ENCODE results near the gene SUSD2. TPM values are rescaled to one million over a fixed set of nuclear protein-coding genes. Genes with fewer than 3 reads are reported as not detected.

Gene SUSD2
- total and polyA plus RNA-seq, 8 donors, result 0.35 to 7.2 (median 2.5) TPM

GRCh38 chr22:24149198-24149590, 32.1 kb upstream of the SUSD2 start:
- no peak for TF ChIP-seq CTCF (IDR thresholded peaks at IDR 0.05)
- Histone ChIP-seq H3K27me3 (no peaks in the 10 kb centered on the region), H3K4me3 (no peak overlapping the region), H3K4me1 (peaks cover 24 to 36% (median 36%) of the 10 kb centered on the region in 3 donors), H3K27ac (no peak overlapping the region), H3K9me3 (no peaks in the 10 kb centered on the region), H3K36me3 (no peaks in the 10 kb centered on the region)
- no peak for DNase-seq
- FAIRE-seq, result no peak
- intact Hi-C loops (cut with DNase I), result no loop called here
- 95 to 99% methylated on average over 4 of the region's 4 CpGs for WGBS, 2 donors
- ATAC-seq, result no peak

- Histone ChIP-seq H3K9me3 (no peaks in the 10 kb centered on the region), H3K27me3 (no peaks in the 10 kb centered on the region), H3K4me3 (no peak overlapping the region), H3K36me3 (no peaks in the 10 kb centered on the region), H3K4me1 (peaks cover 0 to 5% (median 5%) of the 10 kb centered on the region in 3 donors), H3K27ac (no peak overlapping the region)
- DNase-seq (no peak), FAIRE-seq (no peak), ATAC-seq (no peak)
- intact Hi-C loops (cut with DNase I), result no loop called here
- TF ChIP-seq CTCF (IDR thresholded peaks at IDR 0.05), result no peak
- 79 to 86% methylated on average over 3 of the region's 3 CpGs for WGBS, 2 donors
These were observed 27.9 kb upstream of the SUSD2 start for GRCh38 chr22:24153353-24153752.

- ATAC-seq, result no peak
- H3K9me3 ChIP-seq, result no peaks in the 10 kb centered on the region
- no peak for FAIRE-seq
- TF ChIP-seq CTCF (IDR thresholded peaks at IDR 0.05), result no peak
- no peaks in the 10 kb centered on the region for H3K36me3 ChIP-seq
- no peak for DNase-seq
- 85 to 91% methylated on average over 7 of the region's 7 CpGs for WGBS, 2 donors
- no peaks in the 10 kb centered on the region for H3K27me3 ChIP-seq
- peaks cover 0 to 5% (median 5%) of the 10 kb centered on the region in 3 donors for H3K4me1 ChIP-seq
- no peak overlapping the region for H3K4me3 ChIP-seq
- intact Hi-C loops (cut with DNase I), result no loop called here
- no peak overlapping the region for H3K27ac ChIP-seq
These were observed 27.3 kb upstream of the SUSD2 start for GRCh38 chr22:24153959-24154358.

- intact Hi-C loops (cut with DNase I), result no loop called here
- Histone ChIP-seq H3K4me3 (no peak overlapping the region), H3K27ac (no peak overlapping the region), H3K36me3 (no peaks in the 10 kb centered on the region), H3K27me3 (no peaks in the 10 kb centered on the region), H3K4me1 (peaks cover 0 to 5% (median 5%) of the 10 kb centered on the region in 3 donors), H3K9me3 (no peaks in the 10 kb centered on the region)
- FAIRE-seq (no peak), ATAC-seq (no peak), DNase-seq (no peak)
- 90 to 92% methylated on average over 5 of the region's 5 CpGs for WGBS, 2 donors
- no peak for TF ChIP-seq CTCF (IDR thresholded peaks at IDR 0.05)
These were observed 26.5 kb upstream of the SUSD2 start for GRCh38 chr22:24154826-24155225.

- 1 to 2% methylated on average over 32 to 41 of the region's 41 CpGs for WGBS, 2 donors
- FAIRE-seq (no peak), DNase-seq (peak; percentile 65 to 90 (median 81)), ATAC-seq (peak; percentile 70 to 81 (median 74))
- intact Hi-C loops (cut with DNase I), result no loop called here
- Histone ChIP-seq H3K36me3 (no peaks in the 10 kb centered on the region), H3K4me1 (peaks cover 0 to 5% (median 5%) of the 10 kb centered on the region in 3 donors), H3K27me3 (no peaks in the 10 kb centered on the region), H3K4me3 (peak overlapping the region; percentile 31 to 80 (median 53)), H3K27ac (peak overlapping the region in 3 of 4 donors; percentile 5 to 44 (median 33)), H3K9me3 (no peaks in the 10 kb centered on the region)
- peak in 2 of 4 donors; percentile 13 to 14 for TF ChIP-seq CTCF (IDR thresholded peaks at IDR 0.05)
These were observed 25.6 kb upstream of the SUSD2 start for GRCh38 chr22:24155627-24156140.
